Hematopoietic multipotent progenitor cell (in vitro differentiated cells): Measurements from ENCODE around the gene TBK1. TPM values are rescaled to one million over a fixed set of nuclear protein-coding genes. Genes with fewer than 3 reads are reported as not detected.
"Not testable (repeated sequence)": the region's sequence is repeated elsewhere in the genome, so short reads cannot be mapped to it uniquely, and the experiment has no call there.

ENCODE experiments used
- DNase-seq, 3 donors: peaks; one replicate each; pipeline ENCODE4 v3.0.0-alpha.2; 2011 to 2015; ENCODE audit warnings: low read depth in 2 of 3, low spot score in 2 of 3
- total RNA-seq: library from RNA; depleted of rRNA; stranded (reverse); fragments of >200 nt; gene quantifications from one replicate; pipeline ENCODE4 v1.2.3, GENCODE V29; 2012

TBK1 gene
- total RNA-seq, 1 donor, result 6.5 TPM

- peak in 1 of 3 donors; percentile 14 for DNase-seq
Measured at GRCh38 chr12:64494998-64495729, 43.2 kb downstream of the TBK1 start.

- no peak for DNase-seq
Measured at GRCh38 chr12:64496839-64497400, 45.0 kb downstream of the TBK1 start.

DNA sequence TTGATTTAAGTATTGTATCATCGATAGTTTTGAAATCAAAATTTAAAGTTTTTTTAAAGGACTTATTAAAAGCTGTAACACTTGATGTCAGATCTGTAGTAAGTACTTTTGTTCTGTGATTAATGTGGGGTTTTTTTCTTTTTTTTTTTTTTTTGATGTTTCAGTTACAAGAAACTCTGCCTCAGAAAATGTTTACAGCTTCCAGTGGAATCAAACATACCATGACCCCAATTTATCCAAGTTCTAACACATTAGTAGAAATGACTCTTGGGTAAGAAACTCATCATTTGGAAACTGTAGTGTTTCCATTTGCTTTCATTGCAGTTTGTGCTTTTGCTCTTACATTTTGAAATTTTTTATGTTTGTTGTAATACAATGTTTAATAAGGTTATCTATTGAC is 45.6 kb downstream of the TBK1 start:
- no peak for DNase-seq

GRCh38 chr12:64497903-64498302 is 46.0 kb downstream of the TBK1 start:
- no peak for DNase-seq

DNA sequence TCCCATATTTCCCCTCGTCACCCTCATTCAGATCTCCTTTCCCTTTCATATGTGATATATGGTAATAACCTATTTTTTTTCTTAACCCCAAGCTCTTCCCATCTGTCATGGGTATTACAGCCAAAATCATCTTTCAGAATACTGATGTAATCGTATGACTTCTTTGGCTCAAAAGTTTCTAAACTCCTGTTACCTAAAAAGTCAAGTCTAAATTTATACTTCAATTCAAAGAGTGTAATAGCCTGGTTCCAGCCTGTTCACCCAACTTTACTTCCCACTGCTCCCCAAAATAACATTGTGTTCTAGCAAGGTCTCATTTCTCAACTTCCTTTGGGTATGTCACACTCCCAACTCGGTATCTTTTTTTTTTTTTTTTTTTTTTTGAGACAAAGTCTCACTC is 48.5 kb downstream of the TBK1 start:
- DNase-seq, result no peak

DNA sequence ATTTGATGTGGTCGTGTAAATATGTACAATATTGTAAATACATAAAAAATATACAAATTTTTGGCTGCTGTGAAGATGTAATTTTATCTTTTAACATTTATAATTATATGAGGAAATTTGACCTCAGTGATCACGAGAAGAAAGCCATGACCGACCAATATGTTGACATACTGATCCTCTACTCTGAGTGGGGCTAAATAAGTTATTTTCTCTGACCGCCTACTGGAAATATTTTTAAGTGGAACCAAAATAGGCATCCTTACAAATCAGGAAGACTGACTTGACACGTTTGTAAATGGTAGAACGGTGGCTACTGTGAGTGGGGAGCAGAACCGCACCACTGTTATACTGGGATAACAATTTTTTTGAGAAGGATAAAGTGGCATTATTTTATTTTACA is 49.6 kb downstream of the TBK1 start:
- DNase-seq, result no peak

DNA sequence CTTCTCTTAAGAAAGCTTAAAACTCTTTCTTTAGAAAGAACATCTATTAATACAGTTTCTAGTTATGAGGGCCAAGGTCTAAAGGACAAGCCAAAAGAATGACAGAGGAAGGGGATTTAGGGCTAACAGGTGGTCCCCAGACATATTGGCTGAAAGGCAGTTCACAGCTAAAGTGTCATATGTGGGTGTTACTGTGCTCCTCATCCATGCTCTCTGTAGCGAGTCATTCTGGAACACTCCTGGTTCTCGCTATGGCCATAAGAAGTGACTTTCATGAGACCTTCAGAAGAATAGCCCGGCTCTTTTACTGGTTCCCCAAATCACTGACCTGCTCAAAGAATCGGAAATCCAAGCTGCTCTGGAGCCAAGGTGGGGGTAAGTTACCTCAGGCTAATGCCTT is 55.0 kb downstream of the TBK1 start:
- DNase-seq, result no peak

GRCh38 chr12:64510667-64511066 is 58.7 kb downstream of the TBK1 start:
- DNase-seq, result no peak

- no peak for DNase-seq
Measured at GRCh38 chr12:64518396-64518795, 66.5 kb downstream of the TBK1 start.

GRCh38 chr12:64521833-64522232 is 69.9 kb downstream of the TBK1 start:
- no peak for DNase-seq

- DNase-seq, result no peak
Measured at GRCh38 chr12:64522316-64522715, 70.4 kb downstream of the TBK1 start.

GRCh38 chr12:64522807-64523206 is 70.9 kb downstream of the TBK1 start:
- no peak for DNase-seq

DNA sequence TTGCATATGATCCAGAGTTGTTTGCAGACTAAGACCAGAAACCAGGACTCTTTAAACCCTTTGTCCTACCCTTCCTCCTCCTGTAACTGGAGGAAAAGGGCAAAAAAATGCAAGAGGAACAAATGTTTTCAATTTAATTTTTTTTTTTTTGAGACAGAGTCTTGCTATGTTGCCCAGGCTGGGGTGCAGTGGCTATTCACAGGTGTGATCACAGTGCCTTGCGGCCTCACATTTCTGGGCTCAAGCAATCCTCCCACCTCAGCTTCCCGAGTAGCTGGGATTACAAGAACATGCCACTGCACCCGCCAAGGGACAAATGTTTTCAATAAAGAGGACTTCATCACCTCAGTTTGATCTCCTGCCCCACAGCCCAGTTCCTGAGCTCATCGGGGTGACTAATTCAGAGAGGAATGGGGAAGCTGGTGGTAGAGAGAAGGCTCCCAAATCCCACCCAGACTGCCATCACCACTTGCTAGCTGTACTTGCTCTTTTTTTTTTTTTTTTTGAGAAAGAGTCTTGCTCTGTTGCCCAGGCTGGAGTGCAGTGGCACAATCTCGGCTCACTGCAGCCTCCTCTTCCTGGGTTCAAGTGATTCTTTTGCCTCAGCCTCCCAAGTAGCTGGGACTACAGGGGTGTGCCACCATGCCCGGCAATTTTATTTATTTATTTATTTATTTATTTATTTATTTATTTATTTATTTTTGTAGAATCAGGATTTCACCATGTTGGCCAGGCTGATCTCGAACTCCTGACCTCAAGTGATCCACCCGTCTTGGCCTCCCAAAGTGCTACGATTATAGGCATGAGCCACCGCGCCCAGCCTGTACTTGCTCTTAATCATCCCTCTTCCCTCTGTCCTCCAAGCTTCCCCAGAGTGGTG is 71.9 kb downstream of the TBK1 start:
- DNase-seq, result not testable (repeated sequence)

DNA sequence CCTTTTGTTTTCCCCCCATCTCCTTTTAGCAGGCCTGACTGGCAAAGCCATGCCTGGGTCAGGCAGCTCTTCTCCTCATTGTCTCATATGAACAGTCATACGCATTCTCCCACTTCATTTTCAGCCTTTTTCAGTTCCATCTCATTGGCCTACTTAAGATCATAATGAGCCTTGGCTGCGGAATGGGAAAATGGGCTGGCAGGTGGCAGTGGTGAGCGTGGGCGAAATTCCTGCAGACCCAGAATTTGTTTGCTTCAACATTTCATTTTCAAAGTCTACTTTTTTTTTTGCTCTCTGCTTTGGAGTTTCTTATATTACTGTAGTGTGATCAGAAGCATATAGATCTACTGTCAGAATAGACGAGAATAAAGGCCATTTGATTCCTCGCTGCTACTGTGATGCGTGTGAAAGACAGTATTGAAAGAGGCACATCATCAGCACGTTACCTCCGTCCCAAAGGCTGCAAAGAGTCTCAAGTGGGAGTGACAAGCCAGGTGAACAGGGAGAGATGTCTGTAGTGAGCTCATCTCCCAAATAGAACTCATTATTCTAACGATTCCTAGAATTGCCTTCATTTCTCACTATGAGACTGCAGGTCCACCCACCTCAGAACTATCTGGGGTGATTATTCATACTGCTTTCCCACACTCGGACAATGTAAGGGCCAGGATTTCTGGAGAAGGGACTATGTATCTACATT is 73.7 kb downstream of the TBK1 start:
- no peak for DNase-seq

DNA sequence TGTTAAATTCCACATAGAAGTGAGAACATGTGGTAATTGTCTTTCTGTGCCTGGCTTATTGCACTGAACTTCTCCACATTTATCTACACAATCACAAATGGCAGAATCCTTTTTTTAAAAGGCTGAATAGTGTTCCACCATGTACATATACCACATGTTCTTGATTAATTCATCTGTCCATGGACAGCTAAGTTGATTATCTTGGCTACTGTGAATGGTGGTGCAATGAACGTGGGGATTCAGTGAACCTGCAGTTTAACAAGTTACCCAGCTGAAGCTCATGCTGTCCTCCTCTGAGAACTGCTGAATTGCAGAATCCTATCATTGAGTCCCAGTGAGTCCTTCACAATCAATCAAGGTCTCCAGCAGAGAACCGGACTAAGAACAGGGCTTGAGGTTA is 74.9 kb downstream of the TBK1 start:
- no peak for DNase-seq

GRCh38 chr12:64528616-64529015 is 76.7 kb downstream of the TBK1 start:
- no peak for DNase-seq

- DNase-seq, result no peak
Measured at GRCh38 chr12:64530566-64530965, 78.6 kb downstream of the TBK1 start.

- DNase-seq, result no peak
Measured at GRCh38 chr12:64531665-64532334, 79.9 kb downstream of the TBK1 start.

DNA sequence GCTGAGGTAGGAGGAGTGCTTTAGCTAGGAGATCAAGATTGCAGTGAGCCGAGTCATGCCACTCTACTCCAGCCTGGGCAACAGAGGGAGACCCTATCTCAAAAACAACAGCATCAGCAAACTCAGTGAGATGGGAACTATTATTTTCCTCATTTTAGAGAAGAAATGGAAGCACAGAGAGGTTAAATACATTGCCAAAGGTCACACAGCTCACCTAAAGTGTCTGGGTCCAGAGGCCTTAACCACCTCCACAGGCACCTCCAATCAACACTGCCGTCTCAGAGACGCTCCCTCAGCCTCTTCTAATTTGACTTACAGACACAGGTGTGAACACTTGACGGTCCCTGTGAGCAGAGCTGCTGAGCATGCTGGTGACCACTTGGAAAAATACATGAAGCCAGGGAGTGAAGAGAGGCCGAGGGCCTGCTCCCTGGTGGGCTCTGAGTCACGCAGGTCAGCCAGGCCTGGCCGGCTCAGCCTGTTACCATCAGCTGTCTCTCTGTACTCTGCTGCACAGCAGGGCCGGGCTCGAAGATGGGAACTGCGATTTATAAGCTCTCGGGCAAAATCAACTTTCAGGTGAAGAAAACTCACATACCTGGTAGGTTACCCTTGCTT is 80.9 kb downstream of the TBK1 start:
- DNase-seq, result no peak

- no peak for DNase-seq
Measured at GRCh38 chr12:64534672-64535199, 82.8 kb downstream of the TBK1 start.
